ENCODE data around the gene CAPZA2.
A peak's percentile ranks its signal among the peaks of the same experiment; 100 is the strongest.

- TF ChIP-seq ZNF121 (tag by site-specific recombination; IDR thresholded peaks at IDR 0.05) (no peak), ZNF214 (tag by site-specific recombination; IDR thresholded peaks at IDR 0.05; ENCODE audit: borderline replicate concordance) (no peak), ZNF202 (tag by site-specific recombination; IDR thresholded peaks at IDR 0.05; ENCODE audit: borderline replicate concordance) (no peak), ZNF600 (tag by site-specific recombination; IDR thresholded peaks at IDR 0.05) (peak; percentile 27; the same call in 1 of the 2 replicates), KLF10 (tag by site-specific recombination; IDR thresholded peaks at IDR 0.05) (no peak), REST (tag by site-specific recombination; IDR thresholded peaks at IDR 0.05) (no peak)
- TF ChIP-seq, protein P1, sequence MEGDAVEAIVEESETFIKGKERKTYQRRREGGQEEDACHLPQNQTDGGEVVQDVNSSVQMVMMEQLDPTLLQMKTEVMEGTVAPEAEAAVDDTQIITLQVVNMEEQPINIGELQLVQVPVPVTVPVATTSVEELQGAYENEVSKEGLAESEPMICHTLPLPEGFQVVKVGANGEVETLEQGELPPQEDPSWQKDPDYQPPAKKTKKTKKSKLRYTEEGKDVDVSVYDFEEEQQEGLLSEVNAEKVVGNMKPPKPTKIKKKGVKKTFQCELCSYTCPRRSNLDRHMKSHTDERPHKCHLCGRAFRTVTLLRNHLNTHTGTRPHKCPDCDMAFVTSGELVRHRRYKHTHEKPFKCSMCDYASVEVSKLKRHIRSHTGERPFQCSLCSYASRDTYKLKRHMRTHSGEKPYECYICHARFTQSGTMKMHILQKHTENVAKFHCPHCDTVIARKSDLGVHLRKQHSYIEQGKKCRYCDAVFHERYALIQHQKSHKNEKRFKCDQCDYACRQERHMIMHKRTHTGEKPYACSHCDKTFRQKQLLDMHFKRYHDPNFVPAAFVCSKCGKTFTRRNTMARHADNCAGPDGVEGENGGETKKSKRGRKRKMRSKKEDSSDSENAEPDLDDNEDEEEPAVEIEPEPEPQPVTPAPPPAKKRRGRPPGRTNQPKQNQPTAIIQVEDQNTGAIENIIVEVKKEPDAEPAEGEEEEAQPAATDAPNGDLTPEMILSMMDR (tag by site-specific recombination; IDR thresholded peaks at IDR 0.05): no peak
Measured at GRCh38 chr7:116952635-116953371, 90.4 kb downstream of the CAPZA2 start.

All from HEK293 (cell line).